ENCODE data around the gene RSPRY1. TPM values are rescaled to one million over a fixed set of nuclear protein-coding genes. Genes with fewer than 3 reads are reported as not detected.
"Not testable (repeated sequence)": the region's sequence is repeated elsewhere in the genome, so short reads cannot be mapped to it uniquely, and the experiment has no call there.

The RSPRY1 gene
- total RNA-seq, 1 donor from 2014 or later, result 75.5 TPM

DNA sequence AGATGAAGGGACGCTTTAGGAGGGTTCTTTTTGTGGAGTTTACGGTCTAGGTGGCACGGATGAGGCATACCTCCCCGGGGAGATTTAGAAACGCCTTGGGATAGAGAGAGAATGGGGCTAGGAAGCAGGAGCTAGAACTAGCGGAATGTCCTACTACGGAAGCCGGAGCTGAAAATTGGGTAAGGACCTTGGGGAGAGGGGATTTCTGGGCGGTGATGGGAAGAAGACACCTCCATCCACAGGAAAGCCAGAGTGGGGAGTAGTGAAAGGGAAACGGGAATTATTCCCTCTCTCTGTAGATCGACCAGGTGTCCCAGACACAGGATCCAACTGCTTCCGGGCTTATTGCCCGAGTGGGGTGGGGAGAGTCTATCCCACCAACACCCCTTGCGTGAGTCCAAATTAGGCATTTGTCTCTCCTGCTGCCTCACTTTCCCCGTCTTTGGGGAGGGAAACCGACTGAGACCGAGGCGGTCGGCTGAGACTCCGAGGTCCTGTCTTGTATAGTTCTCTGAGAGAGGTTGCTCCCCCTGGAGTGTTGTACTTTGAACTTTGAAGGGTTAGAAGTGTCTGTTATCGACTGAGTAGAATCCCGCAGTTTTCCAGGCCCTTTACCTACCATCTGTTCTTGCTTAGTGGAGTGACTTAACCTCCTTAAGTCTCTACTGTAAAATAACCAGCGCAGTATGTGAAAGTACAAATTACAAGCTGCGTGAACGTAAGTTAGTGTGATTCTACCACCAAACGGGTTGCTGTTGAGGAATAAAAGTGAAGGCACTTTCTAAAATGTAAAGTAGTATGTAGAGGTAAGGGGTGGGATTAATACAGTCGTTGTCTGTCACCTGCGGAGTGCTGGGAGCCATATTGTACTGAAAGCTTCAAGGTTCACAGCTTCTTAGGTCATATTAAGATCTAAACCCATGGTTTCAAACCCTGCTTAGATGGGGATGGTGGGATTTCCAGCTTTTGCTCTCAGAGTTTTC lies 1.0 kb downstream of the RSPRY1 start:
- no peak for DNase-seq

- DNase-seq, result not testable (repeated sequence)
Observed at GRCh38 chr16:57187902-57188710, 2.0 kb downstream of the RSPRY1 start.

DNA sequence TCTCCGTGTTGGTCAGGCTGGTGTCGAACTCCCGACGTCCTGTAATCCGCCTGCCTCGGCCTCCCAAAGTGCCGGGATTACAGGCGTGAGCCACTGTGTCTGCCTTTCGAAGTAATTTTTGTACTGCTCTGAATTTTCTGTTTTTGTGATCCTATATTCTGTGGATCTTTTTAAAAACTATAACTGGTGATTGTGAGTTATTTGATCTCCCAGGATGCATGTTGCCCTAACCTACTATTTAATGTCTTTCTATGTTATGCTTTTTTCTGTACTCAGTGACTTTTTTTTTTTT lies 2.5 kb downstream of the RSPRY1 start:
- no peak for DNase-seq

- DNase-seq, result not testable (repeated sequence)
Observed at GRCh38 chr16:57189527-57189926, 3.4 kb downstream of the RSPRY1 start.

DNA sequence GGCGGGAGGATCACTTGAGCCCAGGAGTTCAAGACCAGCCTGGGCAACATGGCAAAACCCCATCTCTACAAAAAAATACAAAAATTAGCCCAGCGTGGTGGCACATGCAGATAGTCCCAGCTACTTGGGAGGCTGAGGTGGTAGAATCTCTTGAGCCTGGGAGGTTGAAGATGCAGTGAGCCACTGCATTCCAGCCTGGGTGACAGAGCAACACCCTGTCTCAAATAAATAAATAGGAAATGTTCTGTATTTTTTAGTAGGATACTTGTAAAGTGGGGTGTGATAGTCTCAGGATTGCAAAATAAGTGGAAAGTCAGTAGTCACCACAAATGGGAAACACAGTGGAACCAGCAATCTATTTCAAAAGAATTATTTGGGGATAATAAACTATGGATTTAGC lies 4.0 kb downstream of the RSPRY1 start:
- DNase-seq, result no peak

GRCh38 chr16:57191056-57191571 lies 5.0 kb downstream of the RSPRY1 start:
- DNase-seq, result no peak

DNA sequence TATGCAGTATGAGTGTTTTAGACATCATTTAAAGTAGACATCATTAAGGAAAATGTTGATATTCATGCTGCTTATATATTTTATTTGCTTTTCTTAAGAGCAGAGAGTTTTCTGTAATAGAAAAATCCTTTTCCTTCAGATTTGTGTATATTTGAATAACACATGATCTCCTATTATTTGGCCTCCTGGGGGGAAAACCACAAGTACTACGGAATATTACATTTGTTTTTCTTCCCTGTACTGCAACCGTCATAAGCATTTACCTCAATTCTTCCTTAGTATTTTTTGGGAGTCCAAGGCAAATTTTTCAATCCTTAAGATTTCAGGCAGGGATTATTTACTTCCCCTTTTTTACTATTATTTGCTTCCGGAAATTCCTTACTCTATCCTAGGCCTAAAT lies 6.0 kb downstream of the RSPRY1 start:
- DNase-seq, result no peak

- DNase-seq, result no peak
Observed at GRCh38 chr16:57192720-57193486, 6.8 kb downstream of the RSPRY1 start.

- DNase-seq, result no peak
Observed at GRCh38 chr16:57194512-57194911, 8.4 kb downstream of the RSPRY1 start.

GRCh38 chr16:57196286-57196685 lies 10.2 kb downstream of the RSPRY1 start:
- DNase-seq, result no peak

DNA sequence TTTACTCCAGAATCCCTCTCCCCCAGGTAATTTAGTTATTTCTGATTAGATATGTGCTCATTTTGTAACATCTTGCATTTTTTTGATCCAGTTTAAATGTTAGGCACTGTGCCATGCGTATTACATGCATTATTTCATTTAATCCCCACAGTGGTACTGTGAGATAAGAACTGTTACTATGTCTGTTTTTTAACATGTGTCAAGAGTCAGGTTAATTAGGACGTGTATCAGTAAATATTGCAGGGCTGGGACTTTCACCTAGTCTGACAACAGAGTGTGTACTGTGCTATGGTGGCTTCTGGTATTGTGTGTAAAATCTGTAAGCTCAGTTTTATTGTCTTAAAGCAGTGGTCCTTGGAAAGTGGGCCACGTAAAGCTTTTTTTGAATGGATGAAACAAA lies 10.6 kb downstream of the RSPRY1 start:
- no peak for DNase-seq

- not testable (repeated sequence) for DNase-seq
Observed at GRCh38 chr16:57200321-57200720, 14.2 kb downstream of the RSPRY1 start.

DNA sequence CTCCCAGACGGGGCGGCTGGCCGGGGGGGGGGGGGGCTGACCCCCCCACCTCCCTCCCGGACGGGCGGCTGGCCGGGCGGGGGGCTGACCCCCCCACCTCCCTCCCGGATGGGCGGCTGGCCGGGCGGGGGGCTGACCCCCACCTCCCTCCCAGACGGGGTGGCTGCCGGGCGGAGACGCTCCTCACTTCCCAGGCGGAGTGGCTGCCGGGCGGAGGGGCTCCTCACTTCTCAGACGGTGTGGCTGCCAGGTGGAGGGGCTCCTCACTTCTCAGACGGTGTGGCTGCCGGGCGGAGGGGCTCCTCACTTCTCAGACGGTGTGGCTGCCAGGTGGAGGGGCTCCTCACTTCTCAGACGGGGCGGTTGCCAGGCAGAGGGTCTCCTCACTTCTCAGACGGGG lies 14.8 kb downstream of the RSPRY1 start:
- not testable (repeated sequence) for DNase-seq

DNA sequence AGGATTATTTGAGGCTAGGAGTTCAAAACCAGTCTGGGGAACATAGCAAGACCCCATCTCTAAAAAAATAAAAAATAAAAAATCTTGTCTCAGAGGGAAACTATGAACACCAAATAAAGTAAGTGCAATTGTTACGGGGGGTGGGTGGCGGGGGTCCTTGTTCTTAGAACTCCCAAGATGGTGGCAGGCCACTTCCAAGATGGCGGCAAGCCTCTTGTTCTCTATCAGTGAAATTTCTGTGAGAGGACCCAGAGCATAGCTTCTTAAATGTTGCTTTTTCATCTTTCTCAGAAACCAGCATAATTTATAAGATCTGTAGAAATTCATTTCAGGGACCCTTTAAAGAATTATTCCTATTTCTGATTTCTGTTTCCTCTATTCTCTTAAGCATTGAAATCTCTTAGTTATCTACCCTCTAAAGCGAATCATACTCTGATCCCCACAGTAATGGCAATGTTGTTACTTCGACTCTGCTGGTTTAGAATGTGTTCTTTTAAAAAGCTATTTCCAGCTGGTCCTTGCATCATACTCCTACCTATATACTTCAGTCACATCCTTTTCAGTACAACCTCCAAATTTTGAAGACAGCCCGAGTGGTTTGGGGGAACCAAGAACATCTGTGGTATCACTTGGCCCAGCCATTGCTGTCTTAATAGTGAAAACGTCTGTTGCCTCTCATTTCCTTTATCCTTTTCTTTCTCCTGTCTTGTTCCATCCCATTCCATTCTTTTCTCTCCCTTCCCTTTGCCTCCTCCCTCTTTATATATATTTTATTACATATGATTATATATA lies 16.2 kb downstream of the RSPRY1 start:
- no peak for DNase-seq

DNA sequence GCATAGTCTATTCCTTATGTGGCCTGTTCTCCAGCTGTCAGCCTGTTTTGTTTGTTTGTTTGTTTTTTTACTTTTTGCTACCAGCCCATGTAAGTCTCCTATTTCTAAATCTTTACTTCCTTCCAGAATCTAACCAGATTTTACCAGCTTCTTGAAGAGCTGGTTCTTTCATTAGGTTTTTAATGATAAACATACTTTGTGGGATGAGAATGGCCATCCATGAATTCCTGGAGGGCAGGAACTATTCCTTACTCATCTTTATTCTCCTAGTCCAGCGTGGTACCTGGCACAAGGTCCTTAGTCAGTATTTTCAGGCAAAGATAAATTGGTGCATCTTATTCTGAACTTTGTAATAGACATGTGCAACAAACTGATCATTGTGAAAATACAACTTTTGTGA lies 17.3 kb downstream of the RSPRY1 start:
- DNase-seq, result no peak

DNA sequence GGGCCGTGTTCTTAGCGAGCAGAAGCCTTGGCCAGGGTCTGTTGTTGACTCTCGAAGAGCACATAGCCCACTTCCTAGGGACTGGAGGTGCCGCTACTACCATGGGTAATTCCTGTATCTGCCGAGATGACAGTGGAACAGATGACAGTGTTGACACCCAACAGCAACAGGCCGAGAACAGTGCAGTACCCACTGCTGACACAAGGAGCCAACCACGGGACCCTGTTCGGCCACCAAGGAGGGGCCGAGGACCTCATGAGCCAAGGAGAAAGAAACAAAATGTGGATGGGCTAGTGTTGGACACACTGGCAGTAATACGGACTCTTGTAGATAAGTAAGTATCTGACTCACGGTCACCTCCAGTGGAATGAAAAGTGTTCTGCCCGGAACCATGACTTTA lies 18.5 kb downstream of the RSPRY1 start:
- DNase-seq, result no peak

DNA sequence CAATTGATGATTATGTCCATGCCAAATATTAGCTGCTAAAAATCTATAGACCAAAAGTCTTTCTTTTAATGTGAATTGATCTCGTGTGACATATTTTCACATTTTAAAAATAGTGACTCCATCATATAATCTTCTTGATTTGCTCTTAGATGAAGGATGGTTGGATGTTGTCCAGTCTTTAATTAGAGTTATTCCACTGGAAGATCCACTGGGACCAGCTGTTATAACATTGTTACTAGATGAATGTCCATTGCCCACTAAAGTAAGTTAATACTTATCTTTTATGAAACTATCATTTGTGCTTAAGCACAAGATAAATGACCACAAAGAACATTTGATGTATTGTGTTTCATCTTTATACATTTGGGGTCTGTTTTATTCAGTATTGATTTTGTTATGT lies 22.8 kb downstream of the RSPRY1 start:
- DNase-seq, result no peak

- no peak for DNase-seq
Observed at GRCh38 chr16:57209780-57210179, 23.7 kb downstream of the RSPRY1 start.

DNA sequence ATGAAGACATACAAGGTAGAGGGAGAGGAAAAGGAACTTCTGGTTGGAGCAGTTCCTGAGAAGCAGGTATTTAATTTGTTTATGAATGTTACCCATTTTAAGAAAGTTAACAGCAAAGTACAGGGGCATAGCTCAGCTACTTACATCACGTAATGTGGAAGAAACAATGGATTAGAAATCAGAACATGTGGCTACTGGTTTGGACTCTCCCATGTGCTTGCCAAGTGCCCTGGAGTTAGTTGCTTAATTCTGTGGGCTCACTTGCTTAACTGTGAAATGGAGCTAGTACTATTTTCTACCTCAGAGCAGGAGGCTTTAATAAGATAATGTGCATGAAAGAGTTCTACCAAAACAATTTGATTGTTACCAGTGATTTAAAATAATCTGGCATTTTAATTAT lies 27.3 kb downstream of the RSPRY1 start:
- DNase-seq, result no peak

DNA sequence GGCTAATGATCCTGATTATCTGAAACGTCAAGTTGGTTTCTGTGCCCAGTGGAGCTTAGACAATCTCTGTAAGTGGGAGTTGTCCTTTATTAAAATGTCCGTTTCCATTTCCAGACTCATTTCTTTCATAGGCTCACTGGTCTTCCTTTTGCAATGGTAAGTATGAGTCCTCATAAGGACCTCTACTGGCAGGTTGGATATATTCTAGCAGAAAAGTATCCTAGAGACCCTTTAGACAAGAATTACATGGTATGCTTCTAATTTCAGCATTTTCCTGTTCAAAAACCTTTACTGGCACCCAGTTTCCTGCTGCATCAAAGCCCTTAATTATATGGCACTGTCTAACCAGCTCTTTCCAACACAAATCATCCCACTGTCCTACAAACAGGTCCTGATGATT lies 30.8 kb downstream of the RSPRY1 start:
- DNase-seq, result no peak

DNA sequence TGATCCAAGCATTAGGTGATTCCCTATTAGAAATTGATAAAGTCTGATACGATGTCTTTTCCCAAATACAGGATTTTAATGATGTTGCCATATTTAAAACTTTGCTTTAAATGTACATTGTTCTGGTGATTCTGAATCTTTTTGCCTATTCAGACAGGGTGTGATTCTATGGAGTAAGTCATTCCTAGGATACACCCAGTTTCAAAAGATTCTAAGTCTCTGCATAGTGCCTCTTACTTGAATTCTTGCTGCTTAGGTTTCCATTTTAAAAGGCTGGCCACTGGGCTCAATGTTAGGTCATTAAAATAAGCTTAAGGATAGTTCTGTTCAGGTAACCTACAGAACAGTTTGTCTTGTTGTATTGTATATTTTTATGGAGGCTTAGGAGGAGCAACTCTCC lies 36.9 kb downstream of the RSPRY1 start:
- DNase-seq, result no peak
